ENCODE data around the gene LAMTOR3. TPM values are rescaled to one million over a fixed set of nuclear protein-coding genes. Genes with fewer than 3 reads are reported as not detected.
"Not testable (repeated sequence)": the region's sequence is repeated elsewhere in the genome, so short reads cannot be mapped to it uniquely, and the experiment has no call there.

The LAMTOR3 gene
- total and polyA plus RNA-seq, 5 donors from 2014 or later = 17.0 to 41.5 (median 33.8) TPM

- Histone ChIP-seq H3K4me1 (ENCODE audit: control insufficient read depth, insufficient read depth, low read length, poor library complexity, severe bottlenecking) (no peaks in the 10 kb centered on the region), H3K27me3 (ENCODE audit: control insufficient read depth, insufficient read depth, low read length) (no peaks in the 10 kb centered on the region), H3K36me3 (ENCODE audit: control insufficient read depth, insufficient read depth, low read length) (peaks cover 21% of the 10 kb centered on the region), H3K4me3 (ENCODE audit: low read depth, low read length) (no peak overlapping the region), H3K27ac (ENCODE audit: insufficient read depth, low read length, poor library complexity, severe bottlenecking) (no peak overlapping the region), H3K9me3 (ENCODE audit: control insufficient read depth in 2 of 2, low read length in 2 of 2) (no peaks in the 10 kb centered on the region)
- H3K27me3 Mint-ChIP-seq = no peaks in the 10 kb centered on the region
- no peak overlapping the region for H3K27ac Mint-ChIP-seq
- no peak for ATAC-seq (ENCODE audit: low read depth in 2 of 2)
- no peaks in the 10 kb centered on the region for H3K9me3 Mint-ChIP-seq
- H3K4me3 Mint-ChIP-seq = no peak overlapping the region
- no peak for DNase-seq
- H3K36me3 Mint-ChIP-seq = peaks cover 16% of the 10 kb centered on the region
- peaks cover 14 to 27% (median 15%) of the 10 kb centered on the region in 4 donors for H3K4me1 Mint-ChIP-seq
Observed at GRCh38 chr4:99832321-99832720, 61.9 kb downstream of the LAMTOR3 start.

GRCh38 chr4:99830051-99830450 is 64.2 kb downstream of the LAMTOR3 start:
- H3K4me3 Mint-ChIP-seq; H3K4me1 ChIP-seq (ENCODE audit: control insufficient read depth, insufficient read depth, low read length, poor library complexity, severe bottlenecking); H3K27ac ChIP-seq (ENCODE audit: insufficient read depth, low read length, poor library complexity, severe bottlenecking); DNase-seq; H3K27me3 ChIP-seq (ENCODE audit: control insufficient read depth, insufficient read depth, low read length); H3K4me3 ChIP-seq (ENCODE audit: low read depth, low read length); H3K9me3 Mint-ChIP-seq; H3K27me3 Mint-ChIP-seq; H3K27ac Mint-ChIP-seq; ATAC-seq (ENCODE audit: low read depth in 2 of 2); H3K36me3 ChIP-seq (ENCODE audit: control insufficient read depth, insufficient read depth, low read length); H3K9me3 ChIP-seq (ENCODE audit: control insufficient read depth in 2 of 2, low read length in 2 of 2): not testable (repeated sequence)
- Mint-ChIP-seq H3K4me1 (peaks cover 28 to 44% (median 28%) of the 10 kb centered on the region in 4 donors), H3K36me3 (peaks cover 13% of the 10 kb centered on the region)

GRCh38 chr4:99828477-99828876 is 65.8 kb downstream of the LAMTOR3 start:
- Histone ChIP-seq H3K4me3 (ENCODE audit: low read depth, low read length) (no peak overlapping the region), H3K27me3 (ENCODE audit: control insufficient read depth, insufficient read depth, low read length) (no peaks in the 10 kb centered on the region), H3K4me1 (ENCODE audit: control insufficient read depth, insufficient read depth, low read length, poor library complexity, severe bottlenecking) (no peaks in the 10 kb centered on the region), H3K27ac (ENCODE audit: insufficient read depth, low read length, poor library complexity, severe bottlenecking) (no peak overlapping the region), H3K36me3 (ENCODE audit: control insufficient read depth, insufficient read depth, low read length) (peaks cover 2% of the 10 kb centered on the region), H3K9me3 (ENCODE audit: control insufficient read depth in 2 of 2, low read length in 2 of 2) (no peaks in the 10 kb centered on the region)
- Mint-ChIP-seq H3K9me3 (no peaks in the 10 kb centered on the region), H3K36me3 (peaks cover 24% of the 10 kb centered on the region), H3K27me3 (no peaks in the 10 kb centered on the region), H3K4me1 (peaks cover 37 to 53% (median 40%) of the 10 kb centered on the region in 4 donors), H3K27ac (no peak overlapping the region), H3K4me3 (no peak overlapping the region)
- DNase-seq (no peak), ATAC-seq (ENCODE audit: low read depth in 2 of 2) (no peak)

Other genes with a start within 250 kb of the LAMTOR3 start
- gene C4orf54, start 236.6 kb downstream of the LAMTOR3 start, total RNA-seq = not detected
- not detected for gene C4orf54, start 236.6 kb downstream of the LAMTOR3 start, polyA plus RNA-seq
- 29.8 TPM for gene DAPP1, start 77.6 kb downstream of the LAMTOR3 start, total RNA-seq
- 10 to 100 TPM; 25.0 to 42.8 (median 31.7) TPM for gene DAPP1, start 77.6 kb downstream of the LAMTOR3 start, polyA plus RNA-seq
- 66.1 TPM for gene DNAJB14, start 52.2 kb upstream of the LAMTOR3 start, total RNA-seq
- 10 to 100 TPM; 50.3 to 58.4 (median 53.0) TPM for gene DNAJB14, start 52.2 kb upstream of the LAMTOR3 start, polyA plus RNA-seq
- gene H2AZ1, start 55.8 kb upstream of the LAMTOR3 start, total RNA-seq = 143 TPM
- gene H2AZ1, start 55.8 kb upstream of the LAMTOR3 start, polyA plus RNA-seq = 100 to 1,000 TPM; 468 to 637 (median 518) TPM

All from CD4-positive, CD25-positive, alpha-beta regulatory T cell (primary cell).